ENCODE measurements around the gene TMEM208. TPM values are rescaled to one million over a fixed set of nuclear protein-coding genes. Genes with fewer than 3 reads are reported as not detected.

The TMEM208 gene
- total and polyA plus RNA-seq, 9 donors: 17.5 to 27.1 (median 22.3) TPM

DNA sequence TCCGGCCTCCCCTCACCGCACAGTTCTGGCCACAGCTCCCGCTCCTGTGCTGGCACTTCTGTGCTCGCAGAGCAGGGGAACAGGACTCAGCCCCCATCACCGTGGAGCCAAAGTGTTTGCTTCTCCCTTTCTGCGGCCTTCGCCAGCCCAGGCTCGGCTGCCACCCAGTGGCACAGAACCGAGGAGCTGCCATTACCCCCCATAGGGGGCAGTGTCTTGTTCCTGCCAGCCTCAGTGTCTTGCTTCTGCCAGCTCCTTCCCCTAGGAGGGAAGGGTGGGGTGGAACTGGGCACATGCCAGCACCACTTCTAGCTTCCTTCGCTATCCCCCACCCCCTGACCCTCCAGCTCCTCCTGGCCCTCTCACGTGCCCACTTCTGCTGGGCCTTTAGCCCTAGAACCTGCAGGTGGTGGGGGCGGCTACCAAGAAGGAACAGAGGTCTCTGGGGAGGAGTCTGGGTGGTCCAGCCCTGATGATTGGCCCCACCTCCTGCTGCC, 28.6 kb upstream of the TMEM208 start:
- peaks cover 79% of the 10 kb centered on the region for H3K36me3 ChIP-seq (ENCODE audit: control insufficient read depth, insufficient read depth, low read length)
- H3K9me3 ChIP-seq (replicated peaks; ENCODE audit: control insufficient read depth, low read depth, low read length): no peaks in the 10 kb centered on the region
- peaks cover 24% of the 10 kb centered on the region for H3K4me1 ChIP-seq (ENCODE audit: control insufficient read depth, insufficient read depth, low read length)
- H3K27me3 ChIP-seq (ENCODE audit: control insufficient read depth, insufficient read depth, low read length): no peaks in the 10 kb centered on the region
- WGBS (ENCODE audit: insufficient coverage): 48% methylated on average over 6 of the region's 12 CpGs
- no peak overlapping the region for H3K4me3 ChIP-seq (ENCODE audit: low read length)
- no peak for DNase-seq
- no peak overlapping the region for H3K27ac ChIP-seq (ENCODE audit: low read length)

DNA sequence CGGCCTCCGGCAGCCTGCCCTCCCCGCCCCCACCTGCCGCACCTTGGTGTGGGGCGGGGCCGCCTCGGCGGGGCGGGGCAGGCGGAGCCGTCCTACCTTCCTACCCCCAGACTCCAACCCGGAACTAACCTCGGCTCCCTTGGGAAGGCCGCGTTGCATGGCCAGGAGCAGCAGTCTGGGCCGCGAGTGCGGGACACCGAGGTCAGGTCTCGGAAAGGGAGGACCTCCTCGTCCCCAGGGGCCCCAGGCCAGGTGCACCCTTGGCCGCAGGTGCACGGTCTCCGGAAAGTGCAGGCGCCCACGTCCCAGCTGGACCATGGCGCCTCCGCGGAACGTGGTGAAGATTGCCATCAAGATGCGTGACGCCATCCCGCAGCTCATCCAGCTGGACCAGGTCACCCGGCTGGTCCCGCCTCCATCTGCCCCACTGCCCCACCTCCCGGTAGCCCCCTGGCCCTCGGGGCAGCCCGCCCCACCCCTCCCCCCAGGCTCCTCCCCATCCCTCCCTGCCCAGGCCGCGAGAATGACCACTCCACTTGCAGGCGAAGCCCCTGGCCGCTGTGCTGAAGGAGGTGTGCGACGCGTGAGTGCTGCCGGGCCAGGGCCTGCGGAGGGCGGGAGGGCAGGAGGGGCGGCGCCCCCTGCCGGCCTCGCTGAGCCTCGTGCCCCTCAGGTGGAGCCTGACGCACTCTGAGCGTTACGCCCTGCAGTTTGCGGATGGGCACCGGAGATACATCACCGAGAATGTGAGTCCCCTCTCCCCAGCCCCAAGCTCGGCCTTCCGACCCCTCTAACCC, 27.7 kb upstream of the TMEM208 start, which contains the start of gene ELMO3:
ELMO3 (plus strand) TSS at position 121 of the 797 bp plus-strand sequence; CDS start at position 317, 196 bp downstream.
- peaks cover 77% of the 10 kb centered on the region for H3K36me3 ChIP-seq (ENCODE audit: control insufficient read depth, insufficient read depth, low read length)
- no peaks in the 10 kb centered on the region for H3K9me3 ChIP-seq (replicated peaks; ENCODE audit: control insufficient read depth, low read depth, low read length)
- peaks cover 15% of the 10 kb centered on the region for H3K4me1 ChIP-seq (ENCODE audit: control insufficient read depth, insufficient read depth, low read length)
- H3K27ac ChIP-seq (ENCODE audit: low read length): no peak within 1 kb of the TSS
- no peaks in the 10 kb centered on the region for H3K27me3 ChIP-seq (ENCODE audit: control insufficient read depth, insufficient read depth, low read length)
- no peak for DNase-seq
- no peak within 1 kb of the TSS for H3K4me3 ChIP-seq (ENCODE audit: low read length)
- WGBS (ENCODE audit: insufficient coverage): 26% methylated on average over 41 of the region's 61 CpGs

DNA sequence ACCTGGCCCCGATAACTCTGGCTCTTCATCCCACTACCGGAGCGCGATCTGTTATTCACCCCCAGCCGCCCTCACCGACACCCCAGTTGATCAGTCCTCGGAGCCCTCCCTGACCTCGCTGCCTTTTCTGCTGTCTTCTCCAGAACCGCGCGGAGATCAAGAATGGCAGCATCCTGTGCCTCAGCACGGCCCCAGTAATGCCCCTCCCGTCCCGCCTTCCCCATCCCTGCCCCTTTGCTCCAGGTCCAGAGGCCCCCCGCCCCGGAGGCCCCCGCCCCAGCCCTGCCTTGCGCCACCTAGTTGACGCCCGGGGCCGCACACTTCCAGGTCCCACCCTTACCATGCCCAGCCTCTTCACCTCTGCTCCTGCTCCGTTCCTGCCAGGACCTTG, 27.1 kb upstream of the TMEM208 start:
- no peak overlapping the region for H3K27ac ChIP-seq (ENCODE audit: low read length)
- peaks cover 72% of the 10 kb centered on the region for H3K36me3 ChIP-seq (ENCODE audit: control insufficient read depth, insufficient read depth, low read length)
- DNase-seq: no peak
- H3K27me3 ChIP-seq (ENCODE audit: control insufficient read depth, insufficient read depth, low read length): no peaks in the 10 kb centered on the region
- H3K4me3 ChIP-seq (ENCODE audit: low read length): no peak overlapping the region
- no peaks in the 10 kb centered on the region for H3K9me3 ChIP-seq (replicated peaks; ENCODE audit: control insufficient read depth, low read depth, low read length)
- WGBS (ENCODE audit: insufficient coverage): 33% methylated on average over 16 of the region's 22 CpGs
- H3K4me1 ChIP-seq (ENCODE audit: control insufficient read depth, insufficient read depth, low read length): peaks cover 15% of the 10 kb centered on the region

DNA sequence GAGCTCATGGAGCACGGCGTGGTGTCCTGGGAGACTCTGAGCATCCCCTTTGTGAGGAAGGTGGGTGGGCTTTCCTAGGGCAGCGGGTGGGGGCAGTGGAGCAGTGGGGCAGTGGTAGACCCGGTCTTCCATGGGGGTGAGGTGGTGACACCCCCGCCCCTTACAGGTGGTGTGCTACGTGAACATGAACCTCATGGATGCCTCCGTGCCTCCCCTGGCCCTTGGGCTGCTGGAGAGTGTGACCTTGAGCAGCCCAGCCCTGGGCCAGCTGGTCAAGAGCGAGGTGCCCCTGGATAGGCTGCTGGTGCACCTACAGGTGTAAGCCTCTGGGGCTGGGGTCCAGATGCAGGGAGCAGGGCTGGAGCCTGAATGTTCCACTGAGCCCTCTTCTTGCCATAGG, 26.4 kb upstream of the TMEM208 start:
- Histone ChIP-seq H3K4me1 (ENCODE audit: control insufficient read depth, insufficient read depth, low read length) (peaks cover 15% of the 10 kb centered on the region), H3K27me3 (ENCODE audit: control insufficient read depth, insufficient read depth, low read length) (no peaks in the 10 kb centered on the region), H3K9me3 (replicated peaks; ENCODE audit: control insufficient read depth, low read depth, low read length) (no peaks in the 10 kb centered on the region), H3K36me3 (ENCODE audit: control insufficient read depth, insufficient read depth, low read length) (peaks cover 65% of the 10 kb centered on the region), H3K27ac (ENCODE audit: low read length) (no peak overlapping the region), H3K4me3 (ENCODE audit: low read length) (no peak overlapping the region)
- DNase-seq: no peak
- 92% methylated on average over 6 of the region's 8 CpGs for WGBS (ENCODE audit: insufficient coverage)

DNA sequence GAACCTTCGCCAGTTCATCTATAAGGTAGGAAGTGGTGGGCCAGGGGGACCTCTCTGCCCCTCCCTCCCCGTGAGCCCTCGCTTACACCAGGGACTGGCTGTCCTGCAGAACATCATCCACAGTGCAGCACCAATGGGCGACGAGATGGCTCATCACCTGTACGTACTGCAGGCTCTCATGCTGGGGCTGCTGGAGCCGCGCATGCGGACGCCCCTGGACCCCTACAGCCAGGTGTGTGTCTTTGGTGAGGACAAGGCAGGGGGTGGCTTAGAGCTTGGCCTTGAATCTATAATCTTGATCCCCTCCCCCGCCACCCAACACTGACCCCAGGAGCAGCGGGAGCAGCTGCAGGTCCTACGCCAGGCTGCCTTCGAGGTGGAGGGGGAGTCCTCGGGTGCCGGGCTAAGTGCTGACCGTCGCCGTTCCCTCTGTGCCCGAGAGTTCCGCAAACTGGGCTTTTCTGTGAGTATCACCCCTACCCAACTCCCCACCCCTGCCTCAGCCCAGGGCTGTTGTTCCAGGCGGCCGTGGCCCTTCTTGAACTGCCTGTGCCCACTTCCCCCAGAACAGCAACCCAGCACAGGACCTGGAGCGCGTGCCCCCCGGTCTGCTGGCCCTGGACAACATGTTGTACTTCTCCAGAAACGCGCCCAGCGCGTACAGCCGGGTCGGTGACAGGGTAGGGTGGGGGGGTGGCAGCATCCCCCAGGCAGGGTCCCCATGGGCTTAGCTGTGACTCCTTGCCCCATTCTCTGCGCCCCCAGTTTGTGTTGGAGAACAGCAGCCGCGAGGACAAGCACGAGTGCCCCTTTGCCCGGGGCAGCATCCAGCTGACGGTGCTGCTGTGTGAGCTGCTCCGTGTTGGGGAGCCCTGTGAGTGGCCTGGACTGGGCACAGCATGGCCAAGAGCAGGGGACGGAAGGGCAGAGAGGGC, 25.3 kb upstream of the TMEM208 start:
- peaks cover 15% of the 10 kb centered on the region for H3K4me1 ChIP-seq (ENCODE audit: control insufficient read depth, insufficient read depth, low read length)
- DNase-seq: no peak
- H3K27ac ChIP-seq (ENCODE audit: low read length): no peak overlapping the region
- no peaks in the 10 kb centered on the region for H3K27me3 ChIP-seq (ENCODE audit: control insufficient read depth, insufficient read depth, low read length)
- WGBS (ENCODE audit: insufficient coverage): 93% methylated on average over 32 of the region's 40 CpGs
- peaks cover 57% of the 10 kb centered on the region for H3K36me3 ChIP-seq (ENCODE audit: control insufficient read depth, insufficient read depth, low read length)
- H3K4me3 ChIP-seq (ENCODE audit: low read length): no peak overlapping the region
- H3K9me3 ChIP-seq (replicated peaks; ENCODE audit: control insufficient read depth, low read depth, low read length): no peaks in the 10 kb centered on the region

DNA sequence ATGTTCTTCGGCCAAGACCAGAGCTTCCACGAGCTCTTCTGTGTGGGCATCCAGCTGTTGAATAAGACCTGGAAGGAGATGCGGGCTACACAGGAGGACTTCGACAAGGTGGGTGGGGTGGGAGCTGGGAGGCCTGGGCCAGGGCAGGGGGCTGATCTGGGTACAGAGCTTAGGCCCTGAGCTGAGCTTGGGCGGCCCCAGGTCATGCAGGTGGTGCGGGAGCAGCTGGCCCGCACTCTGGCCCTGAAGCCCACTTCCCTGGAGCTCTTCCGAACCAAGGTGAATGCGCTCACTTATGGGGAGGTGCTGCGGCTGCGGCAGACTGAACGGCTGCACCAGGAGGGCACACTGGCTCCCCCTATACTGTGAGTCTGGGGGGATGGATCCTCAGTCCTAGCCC, 24.5 kb upstream of the TMEM208 start:
- WGBS (ENCODE audit: insufficient coverage): 97% methylated on average over 7 of the region's 12 CpGs
- DNase-seq: no peak
- no peaks in the 10 kb centered on the region for H3K9me3 ChIP-seq (replicated peaks; ENCODE audit: control insufficient read depth, low read depth, low read length)
- H3K4me1 ChIP-seq (ENCODE audit: control insufficient read depth, insufficient read depth, low read length): peaks cover 15% of the 10 kb centered on the region
- H3K4me3 ChIP-seq (ENCODE audit: low read length): no peak overlapping the region
- peaks cover 51% of the 10 kb centered on the region for H3K36me3 ChIP-seq (ENCODE audit: control insufficient read depth, insufficient read depth, low read length)
- no peaks in the 10 kb centered on the region for H3K27me3 ChIP-seq (ENCODE audit: control insufficient read depth, insufficient read depth, low read length)
- no peak overlapping the region for H3K27ac ChIP-seq (ENCODE audit: low read length)

DNA sequence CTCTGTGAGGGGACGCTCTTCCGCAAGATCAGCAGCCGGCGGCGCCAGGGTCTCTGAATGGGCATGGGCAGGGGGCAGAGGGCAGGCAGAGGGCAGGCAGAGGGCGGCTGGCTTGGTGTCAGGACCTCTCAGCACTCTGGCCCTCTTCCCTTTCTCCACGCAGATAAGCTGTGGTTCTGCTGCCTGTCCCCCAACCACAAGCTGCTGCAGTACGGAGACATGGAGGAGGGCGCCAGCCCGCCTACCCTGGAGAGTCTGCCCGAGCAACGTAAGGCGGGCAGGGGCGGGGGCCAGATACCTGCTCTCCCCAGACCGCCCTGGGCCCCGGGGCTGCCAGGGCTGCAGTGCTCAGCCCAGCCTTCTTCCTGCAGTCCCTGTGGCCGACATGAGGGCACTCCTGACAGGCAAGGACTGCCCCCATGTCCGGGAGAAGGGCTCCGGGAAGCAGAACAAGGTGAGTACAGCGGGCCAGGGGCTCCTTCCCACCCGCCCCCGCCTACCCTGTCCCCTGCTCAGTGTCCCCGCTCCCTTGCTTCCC, 23.9 kb upstream of the TMEM208 start:
- no peak for DNase-seq
- peaks cover 46% of the 10 kb centered on the region for H3K36me3 ChIP-seq (ENCODE audit: control insufficient read depth, insufficient read depth, low read length)
- no peak overlapping the region for H3K4me3 ChIP-seq (ENCODE audit: low read length)
- H3K27me3 ChIP-seq (ENCODE audit: control insufficient read depth, insufficient read depth, low read length): no peaks in the 10 kb centered on the region
- H3K9me3 ChIP-seq (replicated peaks; ENCODE audit: control insufficient read depth, low read depth, low read length): no peaks in the 10 kb centered on the region
- WGBS (ENCODE audit: insufficient coverage): 84% methylated on average over 18 of the region's 23 CpGs
- H3K27ac ChIP-seq (ENCODE audit: low read length): no peak overlapping the region
- H3K4me1 ChIP-seq (ENCODE audit: control insufficient read depth, insufficient read depth, low read length): peaks cover 11% of the 10 kb centered on the region

DNA sequence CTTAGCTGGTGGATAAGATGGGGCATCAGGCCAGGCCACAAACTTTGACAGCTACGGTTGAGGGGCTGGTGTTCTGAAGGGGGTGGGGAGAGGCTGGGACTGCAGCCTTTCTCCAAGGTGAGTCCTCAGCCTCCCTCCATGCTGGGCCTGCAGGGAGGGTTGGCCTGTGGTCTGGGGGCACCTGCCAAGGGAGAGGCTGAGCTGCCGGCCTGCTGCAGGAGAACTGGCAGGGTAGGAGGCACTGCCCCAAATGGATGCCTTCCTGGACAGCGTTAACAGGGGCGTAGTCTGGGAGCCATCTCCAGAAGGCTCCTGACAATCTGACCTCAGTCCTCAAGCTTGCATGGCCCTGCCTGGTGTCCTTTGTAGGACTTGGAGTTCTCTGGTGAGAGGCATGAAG, 22.9 kb upstream of the TMEM208 start:
- Histone ChIP-seq H3K9me3 (replicated peaks; ENCODE audit: control insufficient read depth, low read depth, low read length) (no peaks in the 10 kb centered on the region), H3K27ac (ENCODE audit: low read length) (no peak overlapping the region), H3K4me3 (ENCODE audit: low read length) (no peak overlapping the region), H3K4me1 (ENCODE audit: control insufficient read depth, insufficient read depth, low read length) (peaks cover under 1% of the 10 kb centered on the region), H3K27me3 (ENCODE audit: control insufficient read depth, insufficient read depth, low read length) (no peaks in the 10 kb centered on the region), H3K36me3 (ENCODE audit: control insufficient read depth, insufficient read depth, low read length) (peaks cover 41% of the 10 kb centered on the region)
- no peak for DNase-seq
- WGBS (ENCODE audit: insufficient coverage): 89% methylated on average over 3 of the region's 4 CpGs

DNA sequence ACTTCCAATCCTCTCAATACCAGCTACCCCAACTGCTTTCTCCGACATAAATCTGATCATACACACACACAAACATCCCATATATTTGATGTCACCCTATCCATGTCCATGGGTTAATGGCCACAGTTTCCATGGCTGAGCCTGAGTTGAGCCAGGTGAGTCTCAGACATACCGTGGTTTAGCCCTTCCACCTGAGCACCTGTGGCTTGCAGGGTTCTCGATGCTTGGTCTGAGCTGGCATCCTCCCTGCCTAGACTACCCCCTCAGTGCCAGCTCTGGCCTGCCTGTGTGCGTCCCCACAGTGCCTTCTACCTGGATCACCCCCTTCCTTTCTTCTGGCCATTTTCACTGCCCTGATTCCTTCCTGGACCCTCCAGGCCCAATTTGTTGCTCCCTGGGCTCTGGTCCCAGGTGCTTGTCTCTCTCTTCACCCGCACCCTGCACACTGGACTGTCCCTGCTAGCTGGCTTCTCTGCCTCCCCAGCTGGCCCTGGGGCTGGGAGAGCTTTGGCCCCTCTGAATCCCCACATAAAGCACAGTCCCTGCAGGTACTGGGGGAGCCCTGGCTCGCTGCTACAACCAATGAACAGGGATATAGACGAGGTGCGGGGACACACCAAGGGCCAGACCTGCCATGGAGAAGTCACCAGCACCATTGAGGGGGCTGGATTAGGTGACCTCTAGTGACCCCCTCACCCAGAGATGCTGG, 20.6 kb upstream of the TMEM208 start:
- Histone ChIP-seq H3K27me3 (ENCODE audit: control insufficient read depth, insufficient read depth, low read length) (no peaks in the 10 kb centered on the region), H3K9me3 (replicated peaks; ENCODE audit: control insufficient read depth, low read depth, low read length) (no peaks in the 10 kb centered on the region), H3K36me3 (ENCODE audit: control insufficient read depth, insufficient read depth, low read length) (peaks cover 46% of the 10 kb centered on the region), H3K4me1 (ENCODE audit: control insufficient read depth, insufficient read depth, low read length) (peaks cover 11% of the 10 kb centered on the region), H3K27ac (ENCODE audit: low read length) (no peak overlapping the region), H3K4me3 (ENCODE audit: low read length) (no peak overlapping the region)
- 87% methylated on average over 8 of the region's 8 CpGs for WGBS (ENCODE audit: insufficient coverage)
- no peak for DNase-seq
